ENCODE measurements around the gene SEPTIN5. TPM values are rescaled to one million over a fixed set of nuclear protein-coding genes. Genes with fewer than 3 reads are reported as not detected.
A peak's percentile ranks its signal among the peaks of the same experiment; 100 is the strongest.

Gene SEPTIN5
- total and polyA plus RNA-seq, 9 of the 15 experiments (the other 6 are each of a cell fraction or from before 2014, with no cell fraction given) = 0.03 to 195 (median 119) TPM

DNA sequence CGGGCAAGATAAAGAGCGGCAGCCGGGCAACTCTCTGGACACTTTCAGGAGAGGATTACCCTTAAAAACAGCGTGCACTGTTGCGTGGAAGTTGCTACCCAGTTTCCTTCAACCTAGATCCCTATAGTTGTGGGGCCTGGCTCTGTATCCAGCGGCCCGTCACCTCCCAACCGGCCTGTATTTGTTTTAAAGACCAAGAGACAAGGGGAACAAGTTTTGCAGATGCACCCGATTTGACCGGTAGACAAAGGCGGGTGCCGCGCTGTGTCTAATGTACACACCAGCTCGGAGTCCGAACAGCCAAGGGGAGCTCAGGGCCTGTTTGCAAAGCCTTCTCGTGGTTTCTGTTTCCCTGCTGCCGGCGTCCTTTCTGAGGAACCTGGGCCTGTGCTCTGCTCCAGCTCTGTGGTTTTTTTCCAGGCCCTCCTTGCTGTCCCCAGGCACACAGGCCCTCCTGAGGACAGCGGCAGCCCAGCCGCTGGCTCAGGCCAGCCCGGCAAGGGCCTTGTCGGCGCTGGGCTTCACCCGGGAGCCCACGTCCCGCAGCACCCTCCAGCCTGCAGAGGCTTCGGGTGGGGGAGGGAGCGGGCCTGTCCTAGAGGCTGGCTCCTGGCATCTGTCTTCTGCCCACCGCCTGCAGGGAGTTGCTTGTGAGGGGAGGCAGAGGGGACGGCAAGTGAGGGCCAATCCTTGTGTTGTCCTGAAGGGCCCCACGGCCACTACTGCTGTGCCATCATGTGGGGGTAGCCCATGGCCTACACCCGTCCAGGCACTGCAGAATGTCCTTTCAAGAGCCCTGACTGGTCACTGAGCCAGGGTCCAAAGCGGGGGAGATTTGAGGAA, 47.6 kb downstream of the SEPTIN5 start (continued):
- no peak for TF ChIP-seq RCOR1 (IDR thresholded peaks at IDR 0.05; ENCODE audit: borderline replicate concordance in 1 of 2, low read depth in 2 of 2, low read length in 2 of 2)
- TF ChIP-seq ESRRA (IDR thresholded peaks at IDR 0.05; ENCODE audit: borderline replicate concordance, low read depth) = no peak
- TF ChIP-seq, protein P1, sequence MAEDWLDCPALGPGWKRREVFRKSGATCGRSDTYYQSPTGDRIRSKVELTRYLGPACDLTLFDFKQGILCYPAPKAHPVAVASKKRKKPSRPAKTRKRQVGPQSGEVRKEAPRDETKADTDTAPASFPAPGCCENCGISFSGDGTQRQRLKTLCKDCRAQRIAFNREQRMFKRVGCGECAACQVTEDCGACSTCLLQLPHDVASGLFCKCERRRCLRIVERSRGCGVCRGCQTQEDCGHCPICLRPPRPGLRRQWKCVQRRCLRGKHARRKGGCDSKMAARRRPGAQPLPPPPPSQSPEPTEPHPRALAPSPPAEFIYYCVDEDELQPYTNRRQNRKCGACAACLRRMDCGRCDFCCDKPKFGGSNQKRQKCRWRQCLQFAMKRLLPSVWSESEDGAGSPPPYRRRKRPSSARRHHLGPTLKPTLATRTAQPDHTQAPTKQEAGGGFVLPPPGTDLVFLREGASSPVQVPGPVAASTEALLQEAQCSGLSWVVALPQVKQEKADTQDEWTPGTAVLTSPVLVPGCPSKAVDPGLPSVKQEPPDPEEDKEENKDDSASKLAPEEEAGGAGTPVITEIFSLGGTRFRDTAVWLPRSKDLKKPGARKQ (CRISPR knock-in tag; IDR thresholded peaks at IDR 0.05) = no peak
- TF ChIP-seq RREB1 (CRISPR knock-in tag; IDR thresholded peaks at IDR 0.05) = 0 out of 2 replicates have a peak, but pooled peaks have one; percentile 31
- TF ChIP-seq CHCHD3 (CRISPR knock-in tag; IDR thresholded peaks at IDR 0.05) = no peak
- no peak for TF ChIP-seq FOS (IDR thresholded peaks at IDR 0.05; ENCODE audit: extremely low read depth, insufficient read length)
- TF ChIP-seq PHF8 (IDR thresholded peaks at IDR 0.05; ENCODE audit: borderline replicate concordance, low read length) = peak; percentile 44; the same call in 1 of the 2 replicates
- TF ChIP-seq CBX3 (IDR thresholded peaks at IDR 0.05; ENCODE audit: borderline replicate concordance in 1 of 2, low read length in 2 of 2) = peak in 1 of 2 experiments; percentile 57; a peak in 1 of 3 replicates
- no peak for TF ChIP-seq AFF1 (IDR thresholded peaks at IDR 0.05; ENCODE audit: low read depth in 1 of 2, partially characterized antibody in 2 of 2)
- 0 out of 2 replicates have a peak, but pooled peaks have one; percentile 41 for TF ChIP-seq KLF1 (tag; IDR thresholded peaks at IDR 0.05)
- TF ChIP-seq SAFB (IDR thresholded peaks at IDR 0.05; ENCODE audit: borderline replicate concordance, low read depth, low read length) = no peak
